Measurements from ENCODE around the gene MAPK11. TPM values are rescaled to one million over a fixed set of nuclear protein-coding genes. Genes with fewer than 3 reads are reported as not detected.

MAPK11 gene
- total RNA-seq, 1 donor = 3.0 TPM

- TF ChIP-seq CTCF (IDR thresholded peaks at IDR 0.05; ENCODE audit: insufficient read depth, low read length) = no peak
- H3K4me3 ChIP-seq (ENCODE audit: low read depth, low read length) = no peak overlapping the region
- DNase-seq (ENCODE audit: low read depth) = no peak
Observed at GRCh38 chr22:50233223-50233622, 37.0 kb downstream of the MAPK11 start.

GRCh38 chr22:50232481-50233151, 37.6 kb downstream of the MAPK11 start:
- TF ChIP-seq CTCF (IDR thresholded peaks at IDR 0.05; ENCODE audit: insufficient read depth, low read length) = no peak
- no peak overlapping the region for H3K4me3 ChIP-seq (ENCODE audit: low read depth, low read length)
- no peak for DNase-seq (ENCODE audit: low read depth)

GRCh38 chr22:50229370-50229769, 40.8 kb downstream of the MAPK11 start:
- no peak overlapping the region for H3K4me3 ChIP-seq (ENCODE audit: low read depth, low read length)
- TF ChIP-seq CTCF (IDR thresholded peaks at IDR 0.05; ENCODE audit: insufficient read depth, low read length) = no peak
- no peak for DNase-seq (ENCODE audit: low read depth)

- no peak for DNase-seq (ENCODE audit: low read depth)
- H3K4me3 ChIP-seq (ENCODE audit: low read depth, low read length) = no peak overlapping the region
- no peak for TF ChIP-seq CTCF (IDR thresholded peaks at IDR 0.05; ENCODE audit: insufficient read depth, low read length)
Observed at GRCh38 chr22:50228366-50228765, 41.8 kb downstream of the MAPK11 start.

GRCh38 chr22:50227579-50228215, 42.5 kb downstream of the MAPK11 start:
- no peak for TF ChIP-seq CTCF (IDR thresholded peaks at IDR 0.05; ENCODE audit: insufficient read depth, low read length)
- no peak for DNase-seq (ENCODE audit: low read depth)
- no peak overlapping the region for H3K4me3 ChIP-seq (ENCODE audit: low read depth, low read length)

GRCh38 chr22:50226875-50227165, 43.4 kb downstream of the MAPK11 start:
- DNase-seq (ENCODE audit: low read depth) = no peak
- TF ChIP-seq CTCF (IDR thresholded peaks at IDR 0.05; ENCODE audit: insufficient read depth, low read length) = no peak
- no peak overlapping the region for H3K4me3 ChIP-seq (ENCODE audit: low read depth, low read length)

Measured in fibroblast of the aortic adventitia (primary cell).